Smooth muscle cell of the brain vasculature (primary cell): Measurements from ENCODE around the gene UPP1.
A peak's percentile ranks its signal among the peaks of the same experiment; 100 is the strongest.

Experiments
- DNase-seq: peaks from one replicate; pipeline ENCODE4 v3.0.0-alpha.2; 2012; ENCODE audit warnings: low read depth, low spot score

UPP1 gene

DNA sequence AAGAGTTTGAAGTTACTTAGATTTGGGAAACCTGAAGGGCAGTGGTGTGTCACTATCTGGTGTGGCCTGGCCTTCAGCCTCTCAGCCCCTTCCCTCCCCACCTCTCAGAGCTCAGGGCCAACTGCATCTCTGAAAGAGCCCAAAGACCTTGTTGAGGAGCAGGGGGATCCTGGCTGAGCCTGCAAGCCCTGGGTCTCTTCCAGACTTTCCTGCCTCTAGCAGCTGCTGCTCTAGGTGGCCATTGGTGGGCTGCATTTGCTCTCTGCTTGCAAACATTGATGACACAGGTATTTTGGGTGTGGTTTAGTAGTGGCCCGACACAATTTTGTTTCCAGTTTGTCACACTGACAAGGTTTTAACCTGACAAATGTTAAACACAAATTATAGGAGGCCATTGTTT is 3.1 kb upstream of the UPP1 start:
- DNase-seq = no peak

DNA sequence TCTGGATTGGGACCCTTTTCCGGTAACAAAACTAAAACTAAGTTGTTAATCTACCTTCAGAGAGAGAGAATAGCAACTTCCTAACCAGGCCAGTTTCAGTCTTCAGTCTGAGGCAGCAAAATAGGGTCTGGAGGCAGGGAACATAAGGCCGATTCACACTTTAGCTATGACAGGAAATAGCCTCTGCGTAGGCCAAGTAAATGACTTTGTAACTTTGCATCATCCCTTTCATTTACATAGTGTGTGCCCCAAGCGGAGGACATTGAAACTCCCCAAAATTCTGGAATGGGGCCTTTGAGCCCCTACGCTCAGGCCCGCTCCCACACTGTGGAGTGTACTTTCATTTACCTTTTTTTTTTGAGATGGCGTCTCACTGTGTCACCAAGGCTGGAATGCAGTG is 1.7 kb upstream of the UPP1 start:
- DNase-seq = no peak

DNA sequence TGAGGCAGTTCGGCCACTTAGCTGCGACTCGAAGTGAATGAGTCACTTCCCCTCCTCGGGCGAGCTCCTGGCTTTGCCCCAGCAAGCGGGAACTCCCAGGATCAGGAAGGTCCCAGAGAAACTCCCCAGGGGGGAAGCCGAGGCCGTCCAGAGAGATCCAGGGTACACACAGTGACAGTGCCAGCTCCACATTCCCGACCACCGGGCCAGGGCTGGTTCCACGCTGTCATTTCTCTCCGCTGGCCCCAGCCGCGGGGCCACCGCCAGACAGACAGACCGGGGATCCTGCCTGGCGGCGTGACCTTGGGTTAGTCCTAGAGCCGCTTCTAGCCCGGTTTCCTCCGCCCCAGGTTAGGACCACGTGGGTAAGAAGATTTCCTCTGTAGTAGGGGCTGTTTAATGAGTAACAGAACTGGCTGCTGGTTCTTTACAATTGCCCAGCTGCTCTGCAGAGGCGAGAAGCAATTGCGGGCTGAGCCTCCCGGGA is 463 bp upstream of the UPP1 start:
- peak; percentile 82 for DNase-seq

DNA sequence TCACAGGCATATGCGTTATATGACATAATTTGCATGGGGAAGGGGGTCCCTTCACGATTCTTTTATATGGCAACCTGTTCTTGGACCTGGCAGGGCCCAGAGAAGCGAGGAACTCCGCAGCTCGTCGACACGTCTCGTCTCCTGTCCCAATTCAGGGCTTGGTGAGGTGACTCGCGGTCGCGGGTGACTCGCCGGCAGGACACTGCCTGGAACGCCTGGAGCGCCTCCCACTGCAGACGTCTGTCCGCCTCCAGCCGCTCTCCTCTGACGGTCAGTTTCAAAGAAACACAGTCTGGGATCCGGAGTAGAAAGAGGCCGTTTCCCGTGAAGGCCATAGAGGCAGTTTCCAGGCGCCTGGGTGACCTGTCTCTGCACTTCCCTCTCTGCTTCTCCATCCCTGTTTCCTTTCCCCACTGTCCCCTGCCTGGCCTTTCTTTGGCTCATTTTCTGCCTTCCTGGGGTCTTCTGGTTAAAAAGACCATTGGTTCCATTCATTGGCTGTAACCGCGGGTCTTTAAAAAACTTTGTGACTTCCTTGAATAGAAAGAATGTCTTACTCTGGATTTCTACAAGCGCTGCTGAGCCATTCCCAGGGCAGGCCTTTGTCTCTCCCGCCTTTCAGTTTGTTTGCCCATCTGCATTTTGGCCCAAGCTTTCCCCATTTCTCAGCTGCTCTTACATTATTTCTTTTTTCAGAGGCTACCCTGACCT is 1.2 kb downstream of the UPP1 start:
- DNase-seq = no peak

DNA sequence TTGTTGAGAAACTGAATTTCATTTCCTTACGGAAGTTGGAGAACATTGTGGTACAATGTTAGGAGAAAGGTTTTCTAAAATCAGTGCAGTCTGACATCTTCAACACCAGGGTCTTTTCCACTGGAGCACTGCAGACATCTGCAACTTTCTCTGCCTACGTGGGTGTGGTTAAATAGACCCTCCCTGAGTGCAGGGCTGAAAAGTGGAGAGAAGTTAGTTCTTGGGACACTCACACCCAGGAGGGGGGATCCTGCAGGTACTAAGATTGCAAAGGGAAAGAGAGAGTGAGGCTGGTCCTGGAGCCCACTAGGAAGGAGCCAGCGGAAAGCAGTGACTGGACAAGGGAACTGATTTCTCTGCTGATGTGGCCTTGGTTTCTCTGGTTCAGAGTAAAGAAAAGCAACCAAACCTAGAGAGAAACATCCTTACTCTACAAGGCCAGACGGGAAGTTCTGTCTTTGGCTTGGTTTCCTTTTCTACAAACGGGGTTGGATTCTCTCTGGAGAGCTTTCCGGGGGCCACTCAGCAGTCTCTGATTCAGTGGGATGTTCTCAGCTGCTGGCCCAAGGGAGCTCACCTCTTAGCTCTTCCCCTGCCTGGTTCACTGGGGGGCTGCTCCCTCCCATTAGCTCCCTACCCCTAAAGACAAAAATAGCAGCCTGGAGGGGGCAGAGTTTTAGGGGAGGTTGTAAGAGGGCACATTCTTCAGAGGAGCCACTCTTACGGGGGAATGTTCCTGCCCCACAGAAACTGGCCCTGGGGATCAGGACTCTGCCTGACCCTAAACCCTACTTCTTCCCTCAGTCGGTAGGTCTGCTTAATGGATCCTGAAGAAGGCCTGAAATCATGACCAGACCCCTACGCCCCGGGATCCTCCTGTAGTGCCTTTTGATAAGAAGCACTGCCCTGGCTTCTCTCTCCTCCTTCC is 2.7 kb downstream of the UPP1 start:
- no peak for DNase-seq

DNA sequence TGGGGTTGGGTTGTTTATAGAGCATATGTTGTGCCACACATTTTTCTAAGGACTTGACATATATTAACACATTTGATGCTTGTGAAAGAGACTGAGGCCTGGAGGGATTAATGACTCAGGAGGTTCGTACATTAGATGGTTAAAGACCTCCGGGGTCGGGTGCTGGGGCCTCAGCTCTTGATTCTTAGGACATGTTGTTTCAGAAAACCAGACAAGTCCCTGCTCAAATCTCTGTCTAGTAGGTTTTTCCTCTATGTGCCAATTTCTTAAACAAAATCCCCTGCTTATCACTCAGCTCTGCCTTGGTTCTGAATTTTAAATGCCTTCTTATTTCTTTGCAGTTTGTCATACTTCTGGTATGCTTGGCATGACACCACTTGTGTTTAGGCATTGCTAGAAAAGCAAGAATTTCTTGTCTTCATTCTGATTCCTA is 5.8 kb downstream of the UPP1 start:
- DNase-seq = no peak

DNA sequence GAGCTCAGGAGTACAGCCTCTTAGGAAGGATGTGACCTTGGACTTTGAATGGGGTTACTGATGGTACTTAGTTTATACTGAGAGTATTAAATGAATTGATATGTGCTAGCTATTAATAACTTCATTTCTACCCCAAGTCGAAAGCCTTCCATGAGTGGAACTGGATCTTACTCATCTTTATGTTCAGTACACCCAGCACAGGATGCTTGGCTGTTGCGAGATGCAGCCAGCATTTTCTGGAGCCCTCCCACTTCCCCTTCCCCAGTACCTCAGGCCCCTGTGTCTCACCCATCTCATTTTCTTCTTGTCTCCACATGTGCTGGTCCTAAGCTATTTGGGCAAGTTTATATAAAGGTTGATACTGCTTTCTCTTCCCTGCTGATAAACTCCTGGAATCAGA is 7.2 kb downstream of the UPP1 start:
- DNase-seq = no peak

DNA sequence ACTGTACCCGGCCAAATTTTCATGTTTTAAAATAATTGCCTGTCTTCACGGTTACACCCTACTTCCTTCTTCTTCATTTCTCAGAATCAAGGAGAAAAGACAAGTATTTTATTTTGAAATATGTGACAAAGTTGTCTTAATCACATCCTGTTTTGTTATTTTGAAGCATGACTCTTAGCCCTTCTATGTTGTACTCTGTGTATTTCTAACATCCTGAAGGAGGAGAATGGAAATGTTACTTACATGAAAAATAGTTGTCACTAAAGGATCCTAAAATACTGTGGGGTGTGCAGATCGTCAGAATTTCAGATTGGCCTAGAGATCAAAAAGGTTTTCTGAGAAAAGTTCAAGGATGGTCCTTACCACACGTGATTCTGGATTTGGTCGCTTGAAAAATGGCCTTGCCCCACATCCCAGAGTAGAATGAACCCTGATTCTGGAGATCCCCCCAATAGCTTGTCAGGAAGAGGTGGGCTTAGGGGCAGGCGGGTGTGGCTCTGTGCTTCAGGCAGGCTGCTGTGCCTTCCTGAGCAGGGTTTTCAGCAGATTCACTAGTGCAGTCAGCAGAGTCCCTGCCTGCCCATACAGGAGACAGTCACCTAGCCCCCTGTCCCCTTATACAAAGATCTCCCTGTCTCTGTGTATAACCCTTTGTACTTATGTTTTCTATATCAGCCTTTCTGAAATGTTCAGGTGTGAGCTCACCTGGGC is 8.6 kb downstream of the UPP1 start:
- DNase-seq = no peak

DNA sequence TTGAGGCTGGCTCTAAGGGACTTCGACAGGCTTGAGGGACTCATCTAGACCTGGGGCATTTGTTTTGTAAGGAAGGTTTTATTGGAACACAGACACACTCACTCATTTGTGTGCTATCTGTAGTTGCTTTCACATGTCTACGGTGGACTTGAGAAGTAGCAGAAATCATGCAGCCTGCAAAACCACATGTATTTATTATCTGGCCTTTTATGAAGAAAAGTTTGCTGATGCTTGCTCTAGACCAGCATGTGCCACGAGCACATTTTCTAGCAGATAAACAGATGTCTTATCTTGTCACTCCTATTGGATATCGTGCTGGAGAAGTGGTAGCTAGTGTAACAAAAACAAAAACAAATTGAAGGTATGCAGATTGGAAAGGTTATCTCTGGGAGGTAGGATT is 9.8 kb downstream of the UPP1 start:
- DNase-seq = no peak

DNA sequence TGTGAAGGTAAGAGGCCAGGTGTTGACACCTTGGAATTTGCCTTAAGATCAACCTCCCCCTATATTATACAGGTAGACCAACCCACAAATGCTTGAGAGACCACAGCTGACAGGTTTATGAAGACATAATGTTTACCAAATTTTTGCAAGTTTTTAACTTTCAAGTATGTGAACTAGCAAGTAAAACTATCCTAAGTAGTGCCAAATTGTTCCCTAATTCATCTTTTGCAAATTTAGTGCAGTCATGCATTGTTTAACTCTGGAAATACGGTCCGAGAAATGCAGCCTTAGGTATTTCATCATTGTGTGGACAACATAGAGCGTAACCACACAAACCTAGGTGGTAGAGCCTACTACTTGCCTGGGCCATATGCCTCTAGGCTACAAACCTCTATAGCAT is 10.7 kb downstream of the UPP1 start:
- no peak for DNase-seq

DNA sequence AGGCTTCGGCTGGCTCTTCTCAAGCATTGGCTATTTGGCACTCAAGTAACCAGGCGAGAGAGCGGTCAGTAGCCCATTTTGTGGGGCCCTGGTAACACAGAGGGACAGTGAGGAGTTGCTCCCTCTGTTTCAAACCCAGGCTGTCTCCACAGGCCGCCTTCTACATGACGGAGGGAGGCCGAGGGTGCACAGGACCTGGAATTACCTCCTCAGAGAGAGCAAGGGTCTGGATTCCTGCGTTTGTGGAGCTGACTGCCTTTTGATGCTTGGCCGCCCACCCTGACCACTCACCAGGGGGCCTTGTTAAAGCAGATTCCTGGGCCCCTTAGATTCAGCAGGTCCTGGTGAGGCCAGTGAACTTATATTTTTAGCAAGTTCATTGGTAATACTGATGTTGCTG is 12.3 kb downstream of the UPP1 start:
- no peak for DNase-seq

DNA sequence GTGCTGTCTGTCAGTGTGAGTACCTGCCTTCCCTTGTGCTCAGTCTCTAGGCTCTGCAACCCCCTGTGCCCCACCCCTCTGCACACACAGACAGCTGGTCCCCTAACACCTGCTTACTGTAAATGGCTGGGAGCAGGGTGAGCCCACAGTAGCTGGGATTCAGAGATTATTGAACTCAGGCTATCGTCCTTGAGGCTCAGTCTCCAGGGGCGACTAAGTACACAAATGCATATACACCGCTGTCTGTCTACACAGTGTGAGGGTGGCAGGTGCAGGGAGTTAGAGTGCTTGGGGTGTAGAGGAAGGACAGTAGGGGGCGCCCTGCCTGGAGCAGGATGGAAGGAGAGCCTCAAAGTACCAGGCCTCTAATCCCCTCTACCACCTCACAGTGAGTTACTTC is 12.9 kb downstream of the UPP1 start:
- no peak for DNase-seq

DNA sequence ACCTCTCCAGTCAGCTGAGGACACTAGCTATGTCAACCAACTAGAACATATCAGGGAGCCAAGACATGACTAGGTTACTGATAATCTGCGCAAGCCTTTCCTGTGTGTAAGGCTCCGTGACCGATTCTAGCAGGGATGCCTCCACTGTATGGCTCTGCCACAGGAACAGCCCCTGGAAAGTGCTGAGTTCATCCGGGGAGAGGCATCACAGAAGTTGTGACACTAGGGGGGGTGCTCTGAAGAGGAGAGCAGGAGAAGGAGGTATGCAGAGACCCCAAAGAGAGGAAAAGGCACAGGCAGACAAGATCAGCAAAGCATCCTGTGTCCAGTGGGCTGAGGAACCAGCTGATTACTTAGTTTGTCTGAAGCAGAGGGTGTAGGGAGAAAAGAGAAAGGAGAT is 13.5 kb downstream of the UPP1 start:
- DNase-seq = no peak

DNA sequence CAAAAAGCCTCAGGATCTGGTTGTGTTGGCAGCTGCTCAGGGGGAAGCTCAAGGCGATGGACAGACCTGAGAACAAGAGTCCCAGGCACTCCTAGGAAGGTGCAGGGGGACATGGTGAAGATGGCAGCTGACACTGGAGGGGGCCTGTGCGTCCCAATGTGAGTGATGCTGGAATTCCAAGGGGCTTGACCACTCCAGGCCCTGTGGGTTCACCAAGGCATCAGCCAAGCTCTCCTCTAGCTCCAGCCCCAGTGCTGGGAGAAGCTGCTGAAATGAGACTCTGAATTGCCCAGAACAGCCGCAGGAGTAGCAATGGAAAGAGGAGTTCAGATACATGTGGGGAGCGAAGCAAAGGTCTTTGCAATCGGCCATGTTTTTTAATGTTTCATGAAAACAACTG is 16.0 kb downstream of the UPP1 start:
- no peak for DNase-seq

DNA sequence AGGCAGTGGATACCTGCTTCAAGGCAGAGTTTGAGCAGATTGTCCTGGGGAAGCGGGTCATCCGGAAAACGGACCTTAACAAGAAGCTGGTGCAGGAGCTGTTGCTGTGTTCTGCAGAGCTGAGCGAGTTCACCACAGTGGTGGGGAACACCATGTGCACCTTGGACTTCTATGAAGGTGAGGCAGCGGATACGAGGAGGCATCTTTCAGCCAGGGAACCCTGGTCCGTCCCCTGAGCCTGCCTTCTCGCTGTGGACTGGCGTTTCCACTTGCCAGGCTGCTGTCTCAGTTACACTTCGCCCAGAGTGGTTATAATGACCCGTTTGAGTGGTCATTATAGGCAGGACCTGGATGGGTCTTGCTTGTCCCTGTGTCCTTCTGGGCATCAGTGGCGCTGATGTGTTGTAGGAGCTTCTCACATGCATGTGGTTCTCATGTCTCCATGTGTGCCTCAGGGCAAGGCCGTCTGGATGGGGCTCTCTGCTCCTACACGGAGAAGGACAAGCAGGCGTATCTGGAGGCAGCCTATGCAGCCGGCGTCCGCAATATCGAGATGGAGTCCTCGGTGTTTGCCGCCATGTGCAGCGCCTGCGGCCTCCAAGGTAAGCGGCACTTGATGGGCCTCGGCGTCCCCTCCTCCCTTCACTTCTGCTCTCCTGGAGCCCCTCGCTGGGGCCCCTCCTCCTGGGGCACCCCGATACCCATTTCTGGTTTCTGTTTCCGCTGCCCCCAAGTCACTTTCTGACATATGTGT is 18.0 kb downstream of the UPP1 start:
- DNase-seq = no peak

DNA sequence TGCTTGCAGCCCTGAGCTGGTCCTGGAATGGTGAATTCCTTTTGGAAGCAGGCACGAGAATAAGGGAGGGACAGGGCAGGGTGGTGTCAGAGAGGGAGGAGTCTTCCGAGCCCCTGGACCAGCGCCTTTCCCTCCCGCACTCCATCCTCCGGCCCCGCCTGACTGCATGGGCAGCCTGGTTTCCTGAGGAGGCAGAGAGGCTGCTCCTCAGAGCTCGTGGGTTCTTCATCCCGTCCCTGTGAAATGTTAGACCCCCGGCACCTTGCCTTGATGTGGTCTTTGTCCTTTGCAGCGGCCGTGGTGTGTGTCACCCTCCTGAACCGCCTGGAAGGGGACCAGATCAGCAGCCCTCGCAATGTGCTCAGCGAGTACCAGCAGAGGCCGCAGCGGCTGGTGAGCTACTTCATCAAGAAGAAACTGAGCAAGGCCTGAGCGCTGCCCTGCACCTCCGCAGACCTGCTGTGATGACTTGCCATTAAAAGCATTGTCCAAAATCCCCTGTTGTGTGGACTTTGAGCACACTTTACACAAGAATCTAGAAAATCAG is 18.9 kb downstream of the UPP1 start:
- no peak for DNase-seq

DNA sequence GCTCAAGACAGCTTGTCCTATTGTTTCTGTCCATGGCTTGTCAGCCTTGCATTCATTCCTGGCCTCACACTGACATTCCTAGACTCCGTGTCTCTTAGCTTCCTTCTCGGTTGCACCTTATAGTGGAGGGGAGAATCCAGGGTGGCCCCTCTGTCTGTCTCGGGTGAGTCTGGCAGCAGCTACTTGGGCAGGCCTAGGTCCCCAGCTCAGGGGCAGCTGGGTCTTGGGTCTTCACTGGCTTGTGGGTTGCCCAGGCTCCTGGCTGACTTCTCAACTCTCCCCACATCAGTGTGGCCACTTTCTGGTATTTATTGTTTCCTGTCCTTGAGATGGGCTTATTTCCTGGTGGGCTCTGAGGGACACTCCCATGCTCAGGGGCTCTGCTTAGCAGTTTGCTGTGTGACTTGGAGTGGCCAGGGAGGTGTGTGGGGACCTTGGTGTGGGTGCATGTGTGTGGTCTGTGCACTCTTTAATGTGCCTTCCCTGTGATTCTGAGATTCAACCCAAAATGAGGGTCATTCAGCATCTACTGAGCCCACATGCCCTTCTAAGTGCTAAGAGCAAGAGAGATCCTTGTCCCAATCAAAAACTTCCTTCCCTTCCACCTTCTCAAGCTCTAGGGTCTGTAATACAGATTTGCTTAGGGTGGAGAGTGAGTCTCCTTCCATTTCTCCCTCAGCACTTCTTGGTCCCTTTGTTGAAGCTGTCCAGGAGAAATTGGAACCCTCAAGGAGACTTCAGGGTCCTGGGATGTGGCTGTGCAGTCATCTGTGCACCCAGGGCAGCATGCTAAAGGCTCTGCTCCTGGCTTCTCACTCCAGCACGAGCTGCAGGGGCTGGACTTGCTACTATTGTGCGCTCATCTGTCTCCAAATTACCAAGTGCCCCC is 20.1 kb downstream of the UPP1 start:
- DNase-seq = no peak

DNA sequence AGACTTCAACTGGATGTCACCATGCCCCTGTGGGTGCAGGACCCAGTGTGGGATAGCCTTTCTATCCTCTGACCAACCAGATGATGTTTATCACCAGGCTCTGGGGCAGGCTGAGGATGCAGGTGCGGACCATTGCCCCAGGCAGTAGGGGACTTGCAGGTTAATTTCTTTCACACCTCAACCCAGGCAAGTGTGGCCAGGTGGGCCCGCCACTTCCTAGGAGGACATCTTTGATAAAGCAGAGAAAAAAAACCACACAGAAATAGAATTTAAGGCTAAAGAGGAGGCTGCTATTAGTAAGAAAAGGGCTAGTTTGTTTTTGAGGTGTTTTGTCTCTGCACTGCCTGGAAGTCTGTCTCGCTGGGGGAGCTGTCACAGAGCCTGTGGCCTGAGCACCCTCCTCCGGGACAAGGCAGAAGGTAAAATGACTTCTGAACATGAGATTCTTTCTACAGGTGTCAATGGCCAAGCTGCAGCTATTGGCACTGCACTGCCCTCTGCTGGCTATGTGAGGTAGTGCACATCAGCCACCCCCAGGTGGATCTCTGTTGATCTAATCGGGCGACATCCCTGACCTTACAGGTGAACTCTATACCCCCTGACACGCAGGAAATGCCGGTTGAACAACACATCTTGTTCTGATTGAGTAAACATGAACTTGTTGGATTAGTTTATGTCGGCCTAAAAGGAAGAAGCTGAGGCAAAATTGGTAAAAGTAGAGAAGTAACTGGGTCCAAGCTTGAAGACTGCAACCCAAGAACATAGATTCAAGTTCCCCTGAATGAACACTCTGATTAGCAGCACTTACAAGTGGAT is 21.0 kb downstream of the UPP1 start:
- DNase-seq = no peak

DNA sequence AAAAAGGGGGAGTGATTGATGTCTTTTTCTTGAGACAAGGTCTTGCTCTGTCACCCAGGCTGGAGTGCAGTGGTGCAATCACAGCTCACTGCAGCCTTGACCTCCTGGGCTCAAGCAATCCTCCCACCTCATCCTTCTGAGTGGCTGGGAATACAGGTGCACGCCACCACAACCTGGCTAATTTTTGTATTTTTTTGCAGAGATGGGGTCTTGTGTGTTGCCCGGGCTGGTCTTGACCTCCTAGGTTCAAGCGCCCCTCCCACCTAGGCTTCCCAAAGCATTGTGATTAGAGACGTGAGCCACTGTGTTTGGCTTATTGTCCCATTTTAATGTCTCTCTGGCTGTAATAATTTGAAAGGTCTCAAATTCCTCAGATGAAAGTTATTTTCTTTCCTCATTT is 21.8 kb downstream of the UPP1 start:
- no peak for DNase-seq
